ENCODE measurements around the gene MAGOH. TPM values are rescaled to one million over a fixed set of nuclear protein-coding genes. Genes with fewer than 3 reads are reported as not detected.

MAGOH gene
- total and polyA plus RNA-seq, 11 donors = 18.8 to 74.2 (median 24.1) TPM

- ATAC-seq (no peak), DNase-seq (no peak)
- TF ChIP-seq CTCF (IDR thresholded peaks at IDR 0.05) (no peak), POLR2A (IDR thresholded peaks at IDR 0.05) (no peak)
- intact Hi-C loops (cut with DNase I) = no loop called here
- no peaks in the 10 kb centered on the region for H3K27me3 ChIP-seq
- no peaks in the 10 kb centered on the region for H3K9me3 ChIP-seq
- H3K36me3 ChIP-seq = peaks cover 0 to 43% (median 0%) of the 10 kb centered on the region in 9 donors
- no peaks in the 10 kb centered on the region for H3K4me1 ChIP-seq
- WGBS, 4 donors = 76 to 94% (median 92%) methylated on average over 4 of the region's 4 CpGs
- H3K4me3 ChIP-seq = no peak overlapping the region
- no peak overlapping the region for H3K27ac ChIP-seq
These were observed 27.3 kb upstream of the MAGOH start for GRCh38 chr1:53265581-53265980.

GRCh38 chr1:53264048-53264447 lies 25.7 kb upstream of the MAGOH start:
- Histone ChIP-seq H3K4me3 (no peak overlapping the region), H3K36me3 (peaks cover 0 to 56% (median 0%) of the 10 kb centered on the region in 9 donors), H3K9me3 (no peaks in the 10 kb centered on the region), H3K27ac (no peak overlapping the region), H3K27me3 (no peaks in the 10 kb centered on the region), H3K4me1 (no peaks in the 10 kb centered on the region)
- DNase-seq (no peak), ATAC-seq (no peak)
- 93 to 98% (median 96%) methylated on average over 11 of the region's 11 CpGs for WGBS, 4 donors
- intact Hi-C loops (cut with DNase I) = no loop called here
- TF ChIP-seq CTCF (IDR thresholded peaks at IDR 0.05) (no peak), POLR2A (IDR thresholded peaks at IDR 0.05) (no peak)

GRCh38 chr1:53262000-53262399 lies 23.7 kb upstream of the MAGOH start:
- intact Hi-C loops (cut with DNase I) = no loop called here
- no peak for TF ChIP-seq POLR2A (IDR thresholded peaks at IDR 0.05)
- no peak for TF ChIP-seq CTCF (IDR thresholded peaks at IDR 0.05)
- Histone ChIP-seq H3K36me3 (peaks cover 0 to 58% (median 0%) of the 10 kb centered on the region in 9 donors), H3K27ac (no peak overlapping the region), H3K27me3 (no peaks in the 10 kb centered on the region), H3K4me1 (peaks cover 0 to 4% (median 0%) of the 10 kb centered on the region in 12 donors), H3K9me3 (no peaks in the 10 kb centered on the region), H3K4me3 (no peak overlapping the region)
- ATAC-seq (no peak), DNase-seq (no peak)
- WGBS, 4 donors = 91 to 97% (median 95%) methylated on average over 3 of the region's 3 CpGs

GRCh38 chr1:53260631-53261247 lies 22.4 kb upstream of the MAGOH start:
- 78 to 83% (median 80%) methylated on average over 4 of the region's 4 CpGs for WGBS, 4 donors

More at GRCh38 chr1:53260631-53261247, 22.4 kb upstream of the MAGOH start:
- H3K4me3 ChIP-seq = no peak overlapping the region
- H3K4me1 ChIP-seq = peaks cover 0 to 4% (median 0%) of the 10 kb centered on the region in 12 donors
- peaks cover 0 to 58% (median 0%) of the 10 kb centered on the region in 9 donors for H3K36me3 ChIP-seq
- no peak for TF ChIP-seq POLR2A (IDR thresholded peaks at IDR 0.05)
- TF ChIP-seq CTCF (IDR thresholded peaks at IDR 0.05) = no peak
- no peak overlapping the region for H3K27ac ChIP-seq
- ATAC-seq (no peak), DNase-seq (no peak)
- intact Hi-C loops (cut with DNase I) = no loop called here
- H3K27me3 ChIP-seq = no peaks in the 10 kb centered on the region
- no peaks in the 10 kb centered on the region for H3K9me3 ChIP-seq
